ENCODE data around the gene CAPNS1.

CAPNS1 gene

DNA sequence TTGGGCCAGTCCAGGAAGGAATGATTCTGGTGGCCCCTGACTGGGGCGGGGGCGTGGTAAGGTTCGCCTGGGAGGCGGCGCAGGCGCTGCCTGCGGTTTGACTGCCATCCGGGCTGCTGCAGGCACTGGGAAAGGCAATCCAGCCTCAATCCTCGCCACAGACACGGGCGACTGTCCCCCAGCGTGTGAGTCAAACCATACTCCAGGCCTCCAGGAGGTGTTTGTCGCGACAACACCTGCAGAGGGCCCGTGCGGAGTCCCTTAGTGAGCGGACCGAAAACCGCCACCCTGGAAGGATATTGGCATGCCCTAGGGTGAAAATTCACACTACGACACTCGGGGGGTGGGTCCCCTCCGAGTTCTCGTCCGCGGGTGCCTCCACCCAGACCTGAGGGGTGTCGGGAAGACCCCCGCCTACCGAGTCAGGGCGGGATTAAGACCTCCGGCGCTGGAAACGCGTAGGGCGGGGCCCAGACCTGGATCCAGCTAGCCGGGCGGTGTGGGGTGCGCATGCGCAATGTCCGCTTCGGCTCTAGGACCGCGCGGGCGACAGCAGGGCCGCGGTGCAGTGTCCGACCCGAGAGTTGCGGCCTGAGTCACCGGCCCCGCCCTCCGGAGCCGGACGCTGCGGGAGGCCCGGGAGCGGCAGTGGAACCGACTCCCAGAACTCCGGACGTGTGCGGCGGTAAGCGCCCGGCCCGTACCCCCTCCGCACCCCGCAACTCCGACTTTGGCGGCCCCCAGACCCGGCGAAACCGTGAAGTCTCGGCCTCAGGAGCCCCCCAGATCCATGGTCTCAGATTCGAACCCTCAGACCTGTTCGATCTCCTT is at the start of gene CAPNS1:
Gene CAPNS1, plus strand, starts transcription at position 594 of the 831 bp plus-strand sequence. CDS start 946 bp downstream, outside the sequence.
- DNase-seq = peak; percentile 94

DNA sequence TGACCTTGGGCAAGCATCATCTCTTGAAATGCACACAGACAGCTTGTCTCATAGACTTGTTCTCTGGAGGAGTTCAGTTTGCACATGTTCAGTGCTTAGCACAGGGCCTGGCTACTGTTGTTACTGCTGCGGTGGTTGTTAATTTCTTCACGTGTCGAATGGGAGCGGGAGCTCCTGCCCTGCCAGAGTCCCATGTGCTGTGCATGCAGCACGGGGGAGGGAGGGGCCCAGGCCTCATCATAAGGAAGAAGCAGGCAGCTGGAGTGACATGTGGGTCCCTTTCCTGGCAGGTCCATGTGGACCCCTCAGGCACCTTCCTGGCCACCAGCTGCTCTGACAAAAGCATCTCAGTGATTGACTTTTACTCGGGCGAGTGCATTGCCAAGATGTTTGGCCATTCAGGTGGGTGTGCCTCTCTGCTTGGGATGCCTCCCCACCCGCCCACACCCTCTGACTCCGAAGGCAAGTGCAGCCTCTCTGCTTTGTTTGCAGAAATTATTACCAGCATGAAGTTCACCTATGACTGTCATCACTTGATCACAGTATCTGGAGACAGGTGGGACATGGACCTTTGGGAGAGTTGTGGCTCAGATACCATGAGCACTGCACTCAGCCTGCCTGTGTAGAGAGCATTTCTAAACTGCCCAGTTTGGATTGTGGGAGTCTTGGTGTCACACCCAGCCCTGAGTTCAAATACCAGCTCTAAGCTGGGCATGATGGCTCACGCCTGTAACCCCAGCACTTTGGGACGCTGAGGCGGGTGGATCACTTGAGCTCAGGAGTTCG is 48.8 kb upstream of the CAPNS1 start:
- no peak for DNase-seq

DNA sequence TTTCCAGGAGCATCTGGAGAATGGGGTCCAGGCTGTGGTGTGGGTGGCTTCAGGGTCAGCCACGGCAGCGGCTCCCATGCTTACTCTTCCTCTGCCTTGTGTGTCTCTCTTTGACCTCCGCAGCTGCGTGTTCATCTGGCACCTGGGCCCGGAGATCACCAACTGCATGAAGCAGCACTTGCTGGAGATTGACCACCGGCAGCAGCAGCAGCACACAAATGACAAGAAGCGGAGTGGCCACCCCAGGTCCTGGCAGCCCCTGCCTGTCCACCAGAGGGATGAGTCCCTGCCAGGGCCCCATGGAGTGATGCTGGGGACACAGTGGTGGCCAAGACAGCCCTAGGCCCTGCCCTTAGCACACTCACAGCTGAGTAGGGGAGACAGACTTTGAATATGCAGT is 47.3 kb upstream of the CAPNS1 start:
- no peak for DNase-seq

DNA sequence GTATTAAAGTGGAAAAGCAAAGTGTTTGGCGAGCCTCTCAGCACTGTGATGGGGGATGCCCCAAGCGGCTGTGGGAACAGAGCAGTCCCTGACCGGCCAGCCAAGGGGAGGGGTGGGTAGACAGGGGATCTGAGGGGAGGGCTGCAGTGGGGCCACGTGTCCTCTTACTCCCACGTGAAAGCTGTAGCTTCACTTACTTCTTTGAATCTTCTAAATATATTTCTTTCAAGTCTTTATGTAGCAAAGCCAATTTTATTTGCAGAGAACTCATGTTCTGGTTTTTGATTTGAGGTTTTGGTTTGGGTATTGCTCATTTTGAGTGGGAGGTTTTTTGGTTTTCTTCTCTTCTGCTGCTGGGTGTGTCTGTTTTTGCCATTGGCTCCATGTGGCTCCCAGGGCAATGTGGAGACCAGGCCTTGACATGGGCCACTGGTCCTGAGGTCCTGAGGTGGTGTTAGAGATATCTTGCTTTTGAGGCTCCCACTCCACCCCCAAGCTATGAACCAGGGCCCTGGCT is 46.7 kb upstream of the CAPNS1 start:
- DNase-seq = no peak

DNA sequence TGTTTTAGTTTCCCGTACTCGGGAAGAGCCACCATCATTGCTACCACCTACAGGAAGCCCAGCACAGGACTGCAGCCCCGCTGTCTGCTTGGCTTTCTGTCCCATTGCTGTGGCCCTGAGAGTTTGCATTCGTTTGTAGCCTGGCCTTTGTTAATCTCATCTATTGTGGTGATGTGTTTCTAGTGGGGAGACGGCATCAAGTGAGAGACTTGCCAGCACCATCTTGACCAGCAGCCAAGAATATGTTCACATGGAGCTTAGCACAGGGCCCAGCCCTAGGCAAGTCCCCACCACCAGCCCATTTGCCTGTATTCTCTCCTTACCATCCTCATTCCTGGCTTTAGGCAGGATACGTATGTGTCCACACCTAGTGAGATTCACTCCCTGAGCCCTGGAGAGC is 46.2 kb upstream of the CAPNS1 start:
- DNase-seq = no peak

GRCh38 chr19:36097036-36097435 is 42.8 kb upstream of the CAPNS1 start:
- no peak for DNase-seq

GRCh38 chr19:36099166-36099785 is 40.6 kb upstream of the CAPNS1 start:
- no peak for DNase-seq

- DNase-seq = no peak
Observed at GRCh38 chr19:36100476-36100875, 39.4 kb upstream of the CAPNS1 start.

DNA sequence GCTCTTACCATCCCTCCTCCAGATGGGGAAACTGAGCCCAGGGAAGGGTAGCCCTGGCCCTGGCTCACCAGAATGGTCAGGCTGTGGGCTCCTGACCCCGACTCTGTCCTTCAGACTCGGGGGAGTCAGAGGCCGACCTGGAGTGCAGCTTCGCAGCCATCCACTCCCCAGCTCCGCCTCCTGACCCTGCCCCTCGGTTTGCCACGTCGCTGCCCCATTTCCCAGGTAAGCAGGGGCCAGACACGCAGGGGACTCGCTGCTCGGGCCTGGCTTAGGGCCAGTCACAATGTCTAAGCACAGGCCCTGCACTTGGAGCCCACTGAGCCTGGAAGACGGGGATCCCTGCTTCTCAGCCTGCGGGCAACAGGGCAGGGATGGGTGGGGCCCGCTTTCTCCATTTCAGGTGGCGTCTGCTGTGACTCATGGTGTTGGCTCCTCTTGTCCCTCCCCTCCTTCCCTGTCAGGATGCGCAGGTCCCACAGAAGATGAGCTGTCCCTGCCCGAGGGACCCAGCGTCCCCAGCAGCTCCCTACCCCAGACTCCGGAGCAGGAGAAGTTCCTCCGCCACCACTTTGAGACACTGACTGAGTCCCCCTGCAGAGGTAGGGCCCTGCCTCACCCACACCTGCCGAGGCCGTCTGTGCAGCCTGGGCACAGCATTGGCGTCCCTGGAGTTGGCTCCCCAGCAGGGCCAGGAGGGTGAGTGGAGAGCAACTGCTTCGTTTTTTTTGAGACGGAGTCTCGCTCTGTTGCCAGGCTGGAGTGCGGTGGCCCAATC is 38.1 kb upstream of the CAPNS1 start:
- DNase-seq = no peak

DNA sequence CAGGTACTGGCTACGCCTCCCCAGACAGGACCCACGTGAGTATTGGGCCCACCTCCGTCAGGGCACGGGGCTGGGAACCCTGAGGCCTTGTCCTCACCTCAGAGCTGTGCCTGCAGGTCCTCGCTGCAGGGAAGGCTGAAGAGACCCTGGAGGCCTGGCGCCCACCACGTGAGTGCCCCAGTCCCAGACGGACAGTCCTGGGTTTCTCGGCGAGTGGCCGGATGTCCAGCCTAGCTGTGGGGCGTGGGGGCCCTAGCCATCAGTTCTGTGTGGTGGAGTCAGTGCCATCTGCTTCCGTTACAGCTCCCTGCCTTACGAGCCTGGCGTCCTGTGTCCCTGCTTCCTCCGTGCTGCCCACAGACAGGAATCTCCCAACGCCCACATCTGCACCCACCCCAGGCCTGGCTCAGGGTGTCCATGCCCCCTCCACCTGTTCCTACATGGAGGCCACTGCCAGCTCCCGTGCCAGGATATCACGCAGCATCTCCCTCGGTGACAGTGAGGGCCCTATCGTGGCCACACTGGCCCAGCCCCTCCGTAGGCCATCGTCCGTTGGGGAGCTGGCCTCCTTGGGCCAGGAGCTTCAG is 36.7 kb upstream of the CAPNS1 start:
- no peak for DNase-seq

DNA sequence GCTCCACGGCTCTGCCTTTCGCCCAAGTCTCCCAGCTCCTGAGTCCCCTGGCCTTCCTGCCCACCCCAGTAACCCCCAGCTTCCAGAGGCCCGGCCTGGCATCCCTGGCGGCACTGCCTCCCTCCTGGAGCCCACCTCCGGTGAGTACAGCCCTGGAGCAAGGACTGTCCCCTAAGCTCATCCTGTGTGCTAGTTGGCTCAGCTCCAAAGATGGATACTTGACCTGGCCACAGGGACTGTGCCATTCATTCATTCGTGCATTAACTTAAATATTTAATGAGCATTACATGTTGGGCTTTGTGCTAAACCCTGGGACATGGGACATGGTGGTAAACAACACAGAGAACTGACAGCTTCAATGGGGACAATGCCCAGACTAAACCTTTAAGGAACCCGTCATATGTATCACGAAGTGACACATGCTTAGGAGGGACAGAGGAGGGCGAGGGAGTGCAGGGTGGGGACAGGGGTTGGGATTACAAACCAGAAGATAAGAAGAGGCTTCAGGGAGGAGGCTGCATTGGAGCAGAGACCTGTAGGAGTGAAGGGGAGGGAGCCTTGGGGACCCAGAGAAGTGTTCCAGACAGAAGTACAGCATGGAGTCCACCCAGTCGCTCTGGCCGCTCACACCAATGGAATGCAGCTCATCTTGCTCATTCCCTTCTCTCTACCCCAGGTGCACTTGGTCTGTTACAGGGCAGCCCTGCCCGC is 35.9 kb upstream of the CAPNS1 start:
- DNase-seq = no peak

- DNase-seq = no peak
Observed at GRCh38 chr19:36106441-36106840, 33.4 kb upstream of the CAPNS1 start.

- no peak for DNase-seq
Observed at GRCh38 chr19:36106991-36107390, 32.9 kb upstream of the CAPNS1 start.

DNA sequence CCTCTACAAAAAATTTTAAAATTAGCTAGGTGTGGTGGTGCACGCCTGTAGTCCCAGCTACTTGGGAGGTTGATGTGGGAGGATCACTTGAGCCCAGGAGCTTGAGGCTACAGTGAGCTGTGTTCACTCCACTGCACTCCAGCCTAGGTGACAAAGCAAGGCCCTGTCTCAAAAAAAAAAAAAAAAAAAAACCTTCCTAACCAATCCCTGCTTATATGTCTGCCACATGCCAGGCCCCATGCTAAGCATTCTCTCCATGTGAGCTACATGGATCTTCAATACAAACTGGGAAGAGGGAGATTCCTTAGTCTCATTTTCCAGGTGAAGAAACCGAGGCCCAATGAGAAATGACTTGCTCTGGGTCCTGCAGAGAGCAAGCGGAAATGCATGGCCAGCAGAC is 31.2 kb upstream of the CAPNS1 start:
- no peak for DNase-seq

GRCh38 chr19:36110487-36111199 is 29.2 kb upstream of the CAPNS1 start, which contains the start of gene OVOL3:
Gene OVOL3 (plus strand): TSS chr19:36111143. CDS start chr19:36111203, 60 bp downstream.
- DNase-seq = no peak

DNA sequence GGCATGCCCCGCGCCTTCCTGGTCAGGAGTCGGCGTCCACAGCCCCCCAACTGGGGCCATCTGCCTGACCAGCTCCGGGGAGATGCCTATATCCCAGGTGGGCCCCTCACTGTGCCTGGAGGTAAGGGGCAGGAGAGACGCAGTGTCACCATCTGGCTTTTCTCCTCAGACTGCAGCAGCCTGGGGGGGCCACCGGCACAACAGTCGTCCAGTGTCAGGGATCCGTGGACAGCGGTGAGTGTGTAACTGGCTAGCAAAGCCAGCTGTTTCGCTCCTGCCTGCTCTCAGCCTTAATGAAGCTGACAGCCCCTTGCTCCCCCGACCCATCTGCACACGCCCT is 28.7 kb upstream of the CAPNS1 start:
- no peak for DNase-seq

DNA sequence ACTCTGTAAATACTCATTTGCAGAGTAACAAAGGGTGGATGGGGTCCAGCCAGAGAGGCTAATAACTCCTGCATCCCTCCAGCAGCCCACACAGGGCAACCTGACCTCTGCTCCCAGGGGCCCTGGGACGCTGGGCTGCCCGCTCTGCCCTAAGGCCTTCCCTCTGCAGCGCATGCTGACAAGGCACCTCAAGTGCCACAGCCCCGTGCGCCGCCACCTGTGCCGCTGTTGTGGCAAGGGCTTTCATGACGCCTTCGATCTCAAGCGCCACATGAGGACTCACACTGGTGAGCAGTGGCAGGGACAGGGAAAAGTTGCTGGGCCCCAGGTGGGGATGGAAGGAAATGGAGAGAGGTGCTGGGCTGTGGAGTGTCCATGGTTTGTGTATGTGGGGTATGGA is 27.2 kb upstream of the CAPNS1 start:
- no peak for DNase-seq

DNA sequence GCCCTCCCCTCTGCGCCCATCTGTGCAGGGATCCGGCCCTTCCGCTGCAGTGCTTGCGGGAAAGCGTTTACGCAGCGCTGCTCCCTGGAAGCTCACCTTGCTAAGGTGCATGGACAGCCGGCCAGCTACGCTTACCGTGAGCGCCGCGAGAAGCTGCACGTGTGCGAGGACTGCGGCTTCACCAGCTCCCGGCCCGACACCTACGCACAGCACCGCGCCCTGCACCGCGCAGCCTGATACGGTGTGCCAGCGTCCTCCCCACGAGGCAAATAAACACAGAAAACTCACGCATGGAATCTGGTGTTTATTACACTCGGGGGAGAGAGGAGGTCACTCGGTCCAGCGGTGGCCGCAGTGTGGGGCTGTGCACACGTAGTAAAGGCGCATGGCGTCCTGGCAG is 26.4 kb upstream of the CAPNS1 start:
- no peak for DNase-seq

DNA sequence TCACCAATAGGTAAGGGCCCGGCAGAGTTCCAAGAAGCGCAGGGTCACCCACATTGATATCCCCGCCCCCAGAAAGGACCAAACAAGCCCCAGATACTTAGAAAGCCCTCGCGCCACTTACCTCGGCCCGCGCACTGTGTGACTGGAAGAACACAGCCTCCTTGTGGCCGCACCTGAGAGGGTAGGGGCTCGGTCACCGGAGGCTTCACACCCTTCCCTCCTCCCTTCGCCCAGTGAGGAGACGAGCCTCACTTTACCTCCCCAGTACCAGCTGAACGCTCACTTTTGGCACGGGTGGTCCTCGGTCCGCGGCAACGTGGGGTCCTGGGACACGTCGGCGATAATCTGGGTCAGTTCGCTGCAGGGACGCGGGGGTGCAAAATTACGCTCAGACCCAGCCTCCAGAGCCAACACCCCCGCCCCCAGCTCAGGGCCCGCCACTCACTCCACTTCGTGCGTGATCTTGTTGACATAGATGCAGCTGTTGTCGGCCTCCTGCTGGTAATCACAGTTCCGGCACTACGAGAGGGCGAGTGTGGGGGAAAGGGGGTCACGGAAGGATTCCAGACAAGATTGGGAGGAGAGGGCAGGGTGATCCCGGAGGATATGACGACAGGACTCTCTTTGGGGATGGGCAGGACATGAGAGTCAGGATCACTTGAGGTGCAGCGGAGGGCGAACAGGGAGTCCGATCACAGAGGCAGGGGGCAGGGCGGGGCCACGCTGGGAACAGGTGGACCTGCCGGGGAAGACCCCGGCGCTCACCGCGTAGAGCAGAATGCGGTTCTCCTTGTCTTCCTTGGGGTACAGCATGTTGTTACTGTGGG is 25.8 kb upstream of the CAPNS1 start:
- DNase-seq = peak; percentile 60

Data from NCI-H2029 (cell line).